ENCODE results near the gene ZNRF1. TPM values are rescaled to one million over a fixed set of nuclear protein-coding genes. Genes with fewer than 3 reads are reported as not detected.

ZNRF1 gene
- total RNA-seq, 1 experiment from 2014 or later: 52.3 TPM

GRCh38 chr16:75114946-75115825 lies 116.4 kb downstream of the ZNRF1 start:
- Histone ChIP-seq H3K27ac (ENCODE audit: low read length) (no peak overlapping the region), H3K9me3 (ENCODE audit: control insufficient read depth, insufficient read depth, low read depth, low read length) (no peaks in the 10 kb centered on the region), H3K36me3 (ENCODE audit: control insufficient read depth, insufficient read depth, low read length) (no peaks in the 10 kb centered on the region), H3K4me3 (ENCODE audit: low read depth in 2 of 2, low read length in 2 of 2) (no peak overlapping the region), H3K4me1 (ENCODE audit: control insufficient read depth, insufficient read depth, low read length) (peaks cover 21% of the 10 kb centered on the region), H3K27me3 (ENCODE audit: control insufficient read depth, insufficient read depth, low read length) (no peaks in the 10 kb centered on the region)
- DNase-seq (ENCODE audit: low read depth, low spot score) (no peak), ATAC-seq (no peak)
- BruUV-seq (replicated peaks): no TSS peak
- in situ Hi-C loops (cut with HindIII; ENCODE audit: low pct_unique_long_range_greater_than_20kb, low sequenced_read_pairs): no loop called here
- no peak for TF ChIP-seq POLR2AphosphoS5 (IDR thresholded peaks at IDR 0.05; ENCODE audit: low read depth, low read length)
- no peak for TF ChIP-seq REST (IDR thresholded peaks at IDR 0.05; ENCODE audit: insufficient read depth in 1 of 2, low read depth in 2 of 2, low read length in 1 of 2)
- TF ChIP-seq CTCF (IDR thresholded peaks at IDR 0.05): no peak
- no peak for TF ChIP-seq SIN3A (IDR thresholded peaks at IDR 0.05; ENCODE audit: borderline replicate concordance, insufficient read depth, low read depth, low read length)
- TF ChIP-seq TCF7L2 (IDR thresholded peaks at IDR 0.05; ENCODE audit: low read depth, low read length): no peak
- POLR2A ChIA-PET: no interaction called here
- intact Hi-C loops (cut with micrococcal nuclease; ENCODE audit: unreplicated experiment): loop anchor here (10.0 kb wide), 1 partner anchor 300 kb away; no protein-coding TSS in a partner anchor
- CTCF ChIA-PET: no interaction called here

DNA sequence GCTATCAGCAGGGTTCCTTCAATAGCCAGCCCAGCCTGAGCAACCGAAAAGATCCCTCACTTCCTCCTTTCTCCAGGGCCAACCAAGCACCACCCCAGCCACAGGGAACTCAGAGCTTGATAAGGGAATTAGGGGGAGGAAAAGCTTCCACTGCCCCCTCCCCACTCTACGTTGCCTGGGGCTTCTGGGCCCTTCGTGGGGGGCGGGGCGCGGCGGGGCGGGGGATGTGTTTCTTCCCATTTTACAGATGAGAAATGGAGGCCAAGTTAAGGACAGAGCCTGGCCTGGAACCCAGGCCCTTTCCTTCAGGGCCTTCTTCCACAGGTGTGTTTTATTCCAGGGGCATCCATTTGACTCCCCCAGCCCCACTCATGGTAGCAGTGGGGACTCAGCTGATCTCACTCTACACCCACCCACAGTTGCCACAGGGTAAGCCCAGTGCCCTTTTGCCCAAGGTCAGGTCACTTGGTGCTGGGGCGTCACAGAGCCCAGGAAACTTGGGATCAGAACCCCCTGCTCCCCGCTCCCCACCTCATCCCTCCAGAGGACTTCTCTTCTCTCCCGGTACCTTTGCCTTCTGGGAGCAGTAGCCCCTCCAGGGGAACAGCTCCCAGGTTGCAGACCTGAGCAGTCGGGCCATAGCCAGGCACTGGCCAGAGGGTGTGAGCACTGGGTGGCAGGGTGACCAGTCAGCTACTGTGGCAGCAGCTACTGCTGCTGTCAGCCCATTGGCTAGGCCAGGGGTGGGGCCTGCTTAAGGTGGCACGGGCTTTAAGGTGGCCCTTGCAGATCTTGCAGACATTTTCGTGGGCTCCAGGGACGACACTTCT lies 117.5 kb downstream of the ZNRF1 start, which contains the start of gene LDHD:
TSS of gene LDHD (minus strand) at position 700 of the 830 bp plus-strand sequence. CDS start at position 640, 60 bp downstream.
- intact Hi-C loops (cut with micrococcal nuclease; ENCODE audit: unreplicated experiment) (loop anchor here (10.0 kb wide), 1 partner anchor 301 kb away; no protein-coding TSS in a partner anchor), in situ Hi-C loops (cut with HindIII; ENCODE audit: low pct_unique_long_range_greater_than_20kb, low sequenced_read_pairs) (no loop called here)
- no TSS peak for BruUV-seq (replicated peaks)
- Histone ChIP-seq H3K4me3 (ENCODE audit: low read depth in 2 of 2, low read length in 2 of 2) (peak within 1 kb of the TSS; percentile 45 to 59), H3K36me3 (ENCODE audit: control insufficient read depth, insufficient read depth, low read length) (no peaks in the 10 kb centered on the region), H3K9me3 (ENCODE audit: control insufficient read depth, insufficient read depth, low read depth, low read length) (no peaks in the 10 kb centered on the region), H3K4me1 (ENCODE audit: control insufficient read depth, insufficient read depth, low read length) (peaks cover 11% of the 10 kb centered on the region), H3K27ac (ENCODE audit: low read length) (peak within 1 kb of the TSS; percentile 59), H3K27me3 (ENCODE audit: control insufficient read depth, insufficient read depth, low read length) (no peaks in the 10 kb centered on the region)
- ATAC-seq: peak; percentile 98
- POLR2A ChIA-PET: no interaction called here
- TF ChIP-seq TCF7L2 (IDR thresholded peaks at IDR 0.05; ENCODE audit: low read depth, low read length) (no peak), CTCF (IDR thresholded peaks at IDR 0.05) (no peak), SIN3A (IDR thresholded peaks at IDR 0.05; ENCODE audit: borderline replicate concordance, insufficient read depth, low read depth, low read length) (no peak), REST (IDR thresholded peaks at IDR 0.05; ENCODE audit: insufficient read depth in 1 of 2, low read depth in 2 of 2, low read length in 1 of 2) (no peak), POLR2AphosphoS5 (IDR thresholded peaks at IDR 0.05; ENCODE audit: low read depth, low read length) (peak; percentile 37; the same call in 1 of the 2 replicates)
- DNase-seq (ENCODE audit: low read depth, low spot score): no peak
- CTCF ChIA-PET: interaction anchor here (0.5 to 0.6 kb wide), 2 partner anchors 14 to 48 kb away, joined by 3 to 4 read pairs; no protein-coding TSS in a partner anchor
